Heart right ventricle (tissue), 16 donors: Measurements from ENCODE around the gene PCSK6. TPM values are rescaled to one million over a fixed set of nuclear protein-coding genes. Genes with fewer than 3 reads are reported as not detected.

Experiments used
- ATAC-seq, 8 donors: fragments of 200-7000 bp; cut with Tn5 transposase; one replicate each; pipeline ENCODE4 v1.9.1; 2020; ENCODE audit warnings: mild to moderate bottlenecking in 8 of 8, moderate library complexity in 8 of 8, moderate number of reproducible peaks in 1 of 8
- DNase-seq, 2 donors: peaks; one replicate each; pipeline ENCODE4 v3.0.0-alpha.2; 2020
- H3K27ac ChIP-seq, 10 donors: fragments of 200-600 bp; sonication (generic) in 2 of 10; one replicate each; pipeline versions ENCODE4 v1.5.0 to v1.8.0; 2020 to 2022; ENCODE audit warnings: mild to moderate bottlenecking in 3 of 10
- H3K27me3 ChIP-seq, 7 donors: fragments of 200-600 bp; one replicate each; pipeline ENCODE4 v1.8.0; 2021 to 2022; ENCODE audit warnings: mild to moderate bottlenecking in 2 of 7
- H3K36me3 ChIP-seq, 9 donors: fragments of 200-600 bp; sonication (generic) in 1 of 9; one replicate each; pipeline versions ENCODE4 v1.5.0 to v1.8.0; 2020 to 2022; ENCODE audit warnings: mild to moderate bottlenecking in 2 of 9
- H3K4me1 ChIP-seq, 9 donors: fragments of 200-600 bp; sonication (generic) in 1 of 9; one replicate each; pipeline versions ENCODE4 v1.5.0 to v1.8.0; 2020 to 2022; ENCODE audit warnings: mild to moderate bottlenecking in 4 of 9
- H3K4me3 ChIP-seq, 10 donors: fragments of 200-600 bp; sonication (generic) in 2 of 10; one replicate each; pipeline versions ENCODE4 v1.5.0 to v1.8.0; 2020 to 2022; ENCODE audit warnings: mild to moderate bottlenecking in 7 of 10, moderate library complexity in 2 of 10
- H3K9me3 ChIP-seq, 11 donors: fragments of 200-600 bp in 10 of 11; sonication (generic) in 2 of 11; one replicate each; pipeline versions ENCODE4 v1.5.0 to v1.8.0; 2013 to 2022; ENCODE audit warnings: mild to moderate bottlenecking in 2 of 11, control low read depth in 1 of 11, moderate library complexity in 1 of 11
- WGBS, 2 donors: extraction: QIAGEN DNeasy Blood & Tissue Kit; methylation state at CpG; one replicate each; pipeline ENCODE4 v1.1.7; 2013; ENCODE audit warnings: inconsistent platforms in 1 of 2; 5-methylcytosine and 5-hydroxymethylcytosine counted together
- intact Hi-C, 10 donors: fragments of 100-400 bp; cut with DNase I; formaldehyde crosslinking; loops; one replicate each; pipeline versions ENCODE4 v1.11.1 to v1.14.2; 2022
- polyA plus RNA-seq, 2 donors: library from polyadenylated mRNA; stranded (reverse); fragments of 200-250 nt; gene quantifications; one replicate each; pipeline ENCODE4 v1.2.3, GENCODE V29; 2013
- total RNA-seq, 10 donors: library from RNA; stranded (reverse); fragmentation: NEBNext Ultra II Directional in 3 of 10; extraction: Animal tissue kit (Norgen Biotek cat#: 25700) in 3 of 10; gene quantifications; one replicate each; pipeline versions ENCODE4 v1.2.1 to v1.2.4, GENCODE V29; 2021 to 2023
- TF ChIP-seq, protein P1 (sequence below), 9 donors: fragments of 200-600 bp; sonication (generic) in 2 of 9; IDR thresholded peaks; one replicate each; pipeline versions ENCODE4 v1.5.0 to v1.8.0; 2021 to 2022; ENCODE audit warnings: antibody characterized with exemption in 9 of 9, mild to moderate bottlenecking in 5 of 9, moderate library complexity in 1 of 9
- donor health status: Arrhythmogenic right ventricular cardiomyopathy.
- donor health status: ischemic (EF 13 %, LVEDD 7.1; RV severe dilation, severe dysfunction).
- donor health status: healthy with polysubstance abuse.
- donor health status: DM: no; HTN: yes; CAD: no.
- donor health status: DM: no; HTN: no; CAD: no.
- donor health status: ischemic (EF 25% LVEDD 6.9; RV normal size, moderate dysfunction).
- donor health status: ischemic (EF 25% LVEDD 5.7; RV mildly dilated, moderate dysfunction).
- donor health status: healthy.
- donor health status: DM: yes; HTN: yes; CAD: no.
- donor health status: Ischemic cardiomyopathy.
- donor health status: ischemic (EF 35%, LVEDD 5.7; RV mildly dilated, moderate dysfunction).
- donor health status: nonischemic (EF 11% LVEDD 7.7; RV severe dilation, severe dysfunction).
- donor health status: DM: yes; HTN: yes; CAD: no.
- donor health status: PGD.
- donor health status: ischemic (EF 29% LVEDD 5.4; RV normal size, mild dysfunction).
- donor health status: nonischemic (EF 23%, LVEDD 6.1; RV moderate dilation, normal function).

Gene PCSK6
- total and polyA plus RNA-seq, 12 donors = 4.6 to 34.0 (median 21.7) TPM

DNA sequence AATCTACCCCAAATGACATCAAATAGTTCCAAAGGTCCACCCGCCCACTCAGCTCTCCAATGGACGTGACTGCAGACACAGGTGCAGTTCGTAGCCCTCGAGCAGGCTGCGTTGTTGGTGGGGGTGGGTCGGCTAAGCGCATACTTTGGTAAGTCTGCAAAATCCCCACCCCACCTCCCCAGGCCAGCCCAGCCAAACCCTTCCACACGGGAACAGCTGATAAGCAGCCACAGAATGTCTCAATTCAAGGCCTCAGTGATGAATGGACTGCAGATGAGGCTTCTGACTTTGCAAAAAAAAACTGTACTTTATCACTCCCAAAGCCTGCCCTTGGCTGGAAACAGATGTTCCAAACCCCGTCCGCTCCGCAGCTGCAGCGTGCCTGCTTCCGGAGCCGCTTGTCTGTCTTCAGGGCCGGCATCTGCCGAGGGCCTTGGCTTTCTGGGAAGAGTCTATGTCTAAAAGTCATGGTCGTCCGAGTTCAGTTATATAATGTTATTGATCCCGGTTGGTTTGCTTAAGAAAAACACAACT lies 38.2 kb downstream of the PCSK6 start:
- Histone ChIP-seq H3K27ac (peak overlapping the region in 9 of 10 donors; percentile 21 to 76 (median 58)), H3K4me3 (no peak overlapping the region), H3K27me3 (no peaks in the 10 kb centered on the region), H3K9me3 (no peaks in the 10 kb centered on the region), H3K36me3 (no peaks in the 10 kb centered on the region), H3K4me1 (peaks cover 14 to 68% (median 47%) of the 10 kb centered on the region in 9 donors)
- peak; percentile 36 to 79 (median 66) for ATAC-seq
- DNase-seq = peak; percentile 65 to 69
- TF ChIP-seq, protein P1, sequence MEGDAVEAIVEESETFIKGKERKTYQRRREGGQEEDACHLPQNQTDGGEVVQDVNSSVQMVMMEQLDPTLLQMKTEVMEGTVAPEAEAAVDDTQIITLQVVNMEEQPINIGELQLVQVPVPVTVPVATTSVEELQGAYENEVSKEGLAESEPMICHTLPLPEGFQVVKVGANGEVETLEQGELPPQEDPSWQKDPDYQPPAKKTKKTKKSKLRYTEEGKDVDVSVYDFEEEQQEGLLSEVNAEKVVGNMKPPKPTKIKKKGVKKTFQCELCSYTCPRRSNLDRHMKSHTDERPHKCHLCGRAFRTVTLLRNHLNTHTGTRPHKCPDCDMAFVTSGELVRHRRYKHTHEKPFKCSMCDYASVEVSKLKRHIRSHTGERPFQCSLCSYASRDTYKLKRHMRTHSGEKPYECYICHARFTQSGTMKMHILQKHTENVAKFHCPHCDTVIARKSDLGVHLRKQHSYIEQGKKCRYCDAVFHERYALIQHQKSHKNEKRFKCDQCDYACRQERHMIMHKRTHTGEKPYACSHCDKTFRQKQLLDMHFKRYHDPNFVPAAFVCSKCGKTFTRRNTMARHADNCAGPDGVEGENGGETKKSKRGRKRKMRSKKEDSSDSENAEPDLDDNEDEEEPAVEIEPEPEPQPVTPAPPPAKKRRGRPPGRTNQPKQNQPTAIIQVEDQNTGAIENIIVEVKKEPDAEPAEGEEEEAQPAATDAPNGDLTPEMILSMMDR (IDR thresholded peaks at IDR 0.05) = no peak
- intact Hi-C loops = no loop called here
- WGBS, 2 donors = 38 to 50% methylated on average over 19 of the region's 19 CpGs

DNA sequence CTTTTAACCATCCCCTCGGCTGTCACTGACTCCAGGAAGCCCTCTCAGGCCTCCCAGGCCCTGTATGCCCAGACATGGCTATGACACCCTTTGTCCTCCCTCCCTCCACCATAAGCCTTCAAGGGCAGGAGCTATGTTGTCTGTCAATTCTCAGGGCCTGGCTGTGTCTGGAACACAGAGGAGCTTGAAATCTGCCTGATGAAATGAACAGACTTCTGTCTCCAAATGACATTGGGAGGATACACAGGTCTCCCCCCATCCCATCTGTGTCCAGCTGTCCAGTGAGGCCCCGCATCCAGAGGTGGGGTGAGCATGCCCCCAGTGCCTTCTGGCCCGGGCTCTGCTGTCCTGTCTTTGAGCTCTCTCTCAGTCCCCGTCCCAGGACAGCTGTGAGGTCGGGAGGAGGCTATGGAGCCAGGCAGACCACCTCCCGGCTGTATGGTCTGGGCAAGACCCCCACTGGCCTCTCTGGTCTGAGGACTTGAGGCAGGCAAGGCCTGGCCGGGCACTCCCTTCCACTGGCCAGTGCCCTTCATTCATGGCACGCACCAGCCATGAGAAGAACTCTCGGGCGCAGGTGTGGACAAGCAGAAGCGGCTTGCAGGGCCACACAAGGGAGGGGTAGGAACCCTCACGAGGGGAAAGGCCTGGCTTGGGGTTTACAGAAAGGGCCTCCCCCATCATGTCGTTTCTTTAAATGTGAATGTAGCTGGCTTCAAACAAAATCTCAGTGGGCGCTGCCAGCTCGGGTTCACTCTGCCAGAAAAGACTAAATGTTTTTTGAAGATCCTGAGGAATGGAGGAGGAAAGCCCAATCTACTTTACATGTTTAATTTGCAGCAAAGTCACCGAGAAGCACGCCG lies 38.9 kb downstream of the PCSK6 start:
- Histone ChIP-seq H3K27me3 (no peaks in the 10 kb centered on the region), H3K4me1 (peaks cover 13 to 68% (median 47%) of the 10 kb centered on the region in 9 donors), H3K9me3 (no peaks in the 10 kb centered on the region), H3K27ac (peak overlapping the region in 8 of 10 donors; percentile 33 to 76 (median 60)), H3K36me3 (no peaks in the 10 kb centered on the region), H3K4me3 (no peak overlapping the region)
- no peak for DNase-seq
- ATAC-seq = no peak
- intact Hi-C loops = no loop called here
- TF ChIP-seq, protein P1 (IDR thresholded peaks at IDR 0.05) = no peak
- 78 to 79% methylated on average over 18 of the region's 18 CpGs for WGBS, 2 donors

DNA sequence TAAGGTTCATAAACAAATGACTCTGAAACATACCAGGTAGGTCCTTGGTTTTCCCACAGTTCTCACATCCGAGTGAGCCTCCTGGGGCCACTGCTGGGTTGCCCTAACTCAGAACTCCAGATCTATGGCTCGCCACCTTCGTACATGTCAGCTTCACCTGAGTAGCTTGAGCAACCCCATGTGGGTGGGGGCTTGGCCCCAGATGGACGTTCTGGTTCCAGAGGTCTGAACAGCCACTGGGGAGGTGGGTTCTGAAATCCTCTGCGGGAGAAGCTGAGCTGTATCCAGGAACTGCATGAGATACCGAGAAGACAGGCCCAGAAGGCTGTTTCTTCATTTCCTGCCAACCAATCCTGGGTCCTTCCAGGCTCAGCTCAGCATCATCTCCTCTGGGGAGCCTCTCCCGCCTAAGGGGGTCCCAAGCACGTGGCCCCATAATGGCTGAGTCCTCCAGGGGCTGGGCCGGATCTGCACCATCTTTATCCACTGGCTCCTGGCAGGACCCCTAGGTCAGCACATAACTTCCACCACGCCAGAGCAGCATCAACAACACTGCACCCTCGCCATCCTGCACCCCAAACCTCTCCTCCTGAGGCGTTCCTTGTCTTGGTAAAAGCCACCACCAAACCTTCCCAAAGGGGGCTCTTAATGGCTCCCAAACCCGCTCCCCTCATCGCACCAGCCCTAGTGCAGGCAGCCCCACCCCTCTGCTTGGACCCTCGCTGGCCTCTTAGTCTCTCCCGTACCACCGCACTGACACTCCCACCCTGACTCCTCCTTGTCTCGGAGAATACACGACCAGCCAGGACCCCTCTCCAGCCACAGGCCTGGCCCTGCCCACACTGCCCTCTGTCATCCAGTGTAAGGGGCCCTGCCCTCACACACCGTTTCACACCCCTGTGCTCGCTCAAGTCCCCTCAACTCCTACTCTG lies 39.8 kb downstream of the PCSK6 start:
- no peak for DNase-seq
- no peaks in the 10 kb centered on the region for H3K27me3 ChIP-seq
- intact Hi-C loops = loop anchor here in 2 of 10 donors (2.0 to 10.0 kb wide), 2 partner anchors 35 to 195 kb away; no protein-coding TSS in a partner anchor

More for the DNA sequence above, 39.8 kb downstream of the PCSK6 start:
- TF ChIP-seq, protein P1 (IDR thresholded peaks at IDR 0.05) = no peak
- H3K36me3 ChIP-seq = no peaks in the 10 kb centered on the region
- WGBS, 2 donors = 84 to 86% methylated on average over 21 of the region's 21 CpGs
- peak overlapping the region in 7 of 10 donors; percentile 53 to 76 (median 61) for H3K27ac ChIP-seq
- ATAC-seq = no peak
- no peak overlapping the region for H3K4me3 ChIP-seq
- peaks cover 0 to 2% (median 0%) of the 10 kb centered on the region in 11 donors for H3K9me3 ChIP-seq
- peaks cover 7 to 67% (median 47%) of the 10 kb centered on the region in 9 donors for H3K4me1 ChIP-seq
